Lower leg skin (tissue), 4 donors: ENCODE measurements around the gene CTSZ. TPM values are rescaled to one million over a fixed set of nuclear protein-coding genes. Genes with fewer than 3 reads are reported as not detected.

Source experiments
- DNase-seq, 2 donors: peaks; one replicate each; pipeline ENCODE4 v3.0.0-alpha.2; 2019; ENCODE audit warnings: low spot score in 2 of 2
- H3K4me3 ChIP-seq: fragments of 200-600 bp; sonication (generic); 2 replicates; pipeline ENCODE4 v1.5.1; 2017; ENCODE audit warnings: mild to moderate bottlenecking, low read depth; ENCODE audit not compliant: poor library complexity, severe bottlenecking
- CTCF ChIP-seq, 3 donors: fragments of 450-650 bp; IDR thresholded peaks; one replicate each; pipeline ENCODE4 v1.5.1; 2016; ENCODE audit warnings: antibody characterized with exemption in 3 of 3, mild to moderate bottlenecking in 3 of 3, moderate library complexity in 2 of 3
- POLR2A ChIP-seq, 2 donors: fragments of 450-650 bp; IDR thresholded peaks; one replicate each; pipeline ENCODE4 v1.6.1; 2016 to 2017; ENCODE audit warnings: antibody characterized with exemption in 2 of 2, mild to moderate bottlenecking in 1 of 2, moderate library complexity in 1 of 2
- WGBS, 2 donors: methylation state at CpG; one replicate each; pipeline ENCODE4 v1.1.5; 2018; 5-methylcytosine and 5-hydroxymethylcytosine counted together
- intact Hi-C: fragments of 100-400 bp; cut with DNase I; formaldehyde crosslinking; loops from one replicate; pipeline ENCODE4 v1.15.0; 2023; ENCODE audit warnings: low total_unique reads
- total RNA-seq, 4 donors: library from RNA; depleted of rRNA; stranded (reverse); fragments of >200 nt; gene quantifications; one replicate each; pipeline ENCODE4 v1.1.0, GENCODE V29; 2016

The CTSZ gene
- total RNA-seq, 4 donors from 2014 or later = 30.1 to 64.1 (median 40.0) TPM

GRCh38 chr20:58997141-58997770 is 9.8 kb downstream of the CTSZ start:
- TF ChIP-seq CTCF (IDR thresholded peaks at IDR 0.05) (no peak), POLR2A (IDR thresholded peaks at IDR 0.05) (no peak)
- WGBS, 2 donors = 93 to 95% methylated on average over 24 of the region's 24 CpGs
- no peak overlapping the region for H3K4me3 ChIP-seq
- DNase-seq = no peak
- intact Hi-C loops = no loop called here

GRCh38 chr20:58996226-58996611 is 10.8 kb downstream of the CTSZ start:
- H3K4me3 ChIP-seq = no peak overlapping the region
- WGBS, 2 donors = 92 to 93% methylated on average over 12 of the region's 12 CpGs
- no peak for DNase-seq
- TF ChIP-seq CTCF (IDR thresholded peaks at IDR 0.05) (no peak), POLR2A (IDR thresholded peaks at IDR 0.05) (no peak)
- intact Hi-C loops = no loop called here

- TF ChIP-seq CTCF (IDR thresholded peaks at IDR 0.05) (no peak), POLR2A (IDR thresholded peaks at IDR 0.05) (no peak)
- DNase-seq = no peak
- intact Hi-C loops = no loop called here
- H3K4me3 ChIP-seq = no peak overlapping the region
- 88 to 93% methylated on average over 18 of the region's 18 CpGs for WGBS, 2 donors
These were observed 11.4 kb downstream of the CTSZ start for GRCh38 chr20:58995461-58996225.

- intact Hi-C loops = no loop called here
- 80% methylated on average over 17 of the region's 17 CpGs for WGBS, 2 donors
- peak in 1 of 2 donors; percentile 76 for DNase-seq
- H3K4me3 ChIP-seq = no peak overlapping the region
- TF ChIP-seq POLR2A (IDR thresholded peaks at IDR 0.05) = no peak
- no peak for TF ChIP-seq CTCF (IDR thresholded peaks at IDR 0.05)
These were observed 12.5 kb downstream of the CTSZ start for GRCh38 chr20:58994390-58995159.

- H3K4me3 ChIP-seq = no peak overlapping the region
- intact Hi-C loops = no loop called here
- 87 to 89% methylated on average over 23 of the region's 23 CpGs for WGBS, 2 donors
- DNase-seq = peak in 1 of 2 donors; percentile 84
- TF ChIP-seq POLR2A (IDR thresholded peaks at IDR 0.05) = no peak
- TF ChIP-seq CTCF (IDR thresholded peaks at IDR 0.05) = no peak
These were observed 13.5 kb downstream of the CTSZ start for GRCh38 chr20:58993332-58994248.
